Measurements from ENCODE around the gene TMEM171. TPM values are rescaled to one million over a fixed set of nuclear protein-coding genes. Genes with fewer than 3 reads are reported as not detected.

Gene TMEM171
- total RNA-seq, 1 donor from 2014 or later: 0.45 TPM

- Histone ChIP-seq H3K79me2 (ENCODE audit: insufficient read depth, low read length) (no peaks in the 10 kb centered on the region), H2AFZ (ENCODE audit: low read depth, low read length) (no peak overlapping the region), H3K9ac (ENCODE audit: low read length) (no peak overlapping the region), H3K4me2 (ENCODE audit: low read length) (no peak overlapping the region), H3K27me3 (ENCODE audit: insufficient read depth, low read length) (no peaks in the 10 kb centered on the region), H3K4me3 (ENCODE audit: insufficient read depth, low read depth, low read length) (no peak overlapping the region), H4K20me1 (ENCODE audit: insufficient read depth, low read length) (no peaks in the 10 kb centered on the region), H3K36me3 (ENCODE audit: insufficient read depth, low read length) (no peaks in the 10 kb centered on the region), H3K4me1 (ENCODE audit: insufficient read depth, low read length) (no peaks in the 10 kb centered on the region), H3K9me3 (ENCODE audit: insufficient read depth, low read depth, low read length) (no peaks in the 10 kb centered on the region), H3K27ac (ENCODE audit: low read depth, low read length) (no peak overlapping the region)
- Mint-ChIP-seq H3K9me3 (ENCODE audit: unreplicated experiment) (peaks cover 3% of the 10 kb centered on the region), H3K36me3 (ENCODE audit: low read depth, unreplicated experiment) (peaks cover 1% of the 10 kb centered on the region), H3K27me3 (ENCODE audit: low read depth, unreplicated experiment) (no peaks in the 10 kb centered on the region), H3K4me1 (ENCODE audit: low read depth, unreplicated experiment) (no peaks in the 10 kb centered on the region), H3K4me3 (ENCODE audit: unreplicated experiment) (no peak overlapping the region), H3K27ac (ENCODE audit: unreplicated experiment) (no peak overlapping the region)
- no peak for DNase-seq (ENCODE audit: low read depth)
- no peak for FAIRE-seq
- TF ChIP-seq CTCF (IDR thresholded peaks at IDR 0.05; ENCODE audit: insufficient read depth, low read depth, low read length) (no peak), EZH2 (IDR thresholded peaks at IDR 0.05; ENCODE audit: insufficient read depth, low read length) (no peak)
Measured at GRCh38 chr5:73103870-73104299, 16.5 kb upstream of the TMEM171 start.

- Mint-ChIP-seq H3K27me3 (ENCODE audit: low read depth, unreplicated experiment) (no peaks in the 10 kb centered on the region), H3K9me3 (ENCODE audit: unreplicated experiment) (peaks cover 3% of the 10 kb centered on the region), H3K4me1 (ENCODE audit: low read depth, unreplicated experiment) (no peaks in the 10 kb centered on the region), H3K27ac (ENCODE audit: unreplicated experiment) (no peak overlapping the region), H3K4me3 (ENCODE audit: unreplicated experiment) (no peak overlapping the region), H3K36me3 (ENCODE audit: low read depth, unreplicated experiment) (peaks cover 1% of the 10 kb centered on the region)
- FAIRE-seq (no peak), DNase-seq (ENCODE audit: low read depth) (no peak)
- no peak overlapping the region for H2AFZ ChIP-seq (ENCODE audit: low read depth, low read length)
- no peak overlapping the region for H3K4me2 ChIP-seq (ENCODE audit: low read length)
- H3K79me2 ChIP-seq (ENCODE audit: insufficient read depth, low read length): no peaks in the 10 kb centered on the region
- H3K27me3 ChIP-seq (ENCODE audit: insufficient read depth, low read length): no peaks in the 10 kb centered on the region
- H4K20me1 ChIP-seq (ENCODE audit: insufficient read depth, low read length): no peaks in the 10 kb centered on the region
- no peaks in the 10 kb centered on the region for H3K4me1 ChIP-seq (ENCODE audit: insufficient read depth, low read length)
- H3K9me3 ChIP-seq (ENCODE audit: insufficient read depth, low read depth, low read length): no peaks in the 10 kb centered on the region
- no peak overlapping the region for H3K9ac ChIP-seq (ENCODE audit: low read length)
- no peak overlapping the region for H3K27ac ChIP-seq (ENCODE audit: low read depth, low read length)
- TF ChIP-seq CTCF (IDR thresholded peaks at IDR 0.05; ENCODE audit: insufficient read depth, low read depth, low read length) (no peak), EZH2 (IDR thresholded peaks at IDR 0.05; ENCODE audit: insufficient read depth, low read length) (no peak)
- H3K36me3 ChIP-seq (ENCODE audit: insufficient read depth, low read length): no peaks in the 10 kb centered on the region
- no peak overlapping the region for H3K4me3 ChIP-seq (ENCODE audit: insufficient read depth, low read depth, low read length)
Measured at GRCh38 chr5:73104326-73104725, 16.0 kb upstream of the TMEM171 start.

GRCh38 chr5:73106335-73106734 lies 14.0 kb upstream of the TMEM171 start:
- no peaks in the 10 kb centered on the region for H3K27me3 ChIP-seq (ENCODE audit: insufficient read depth, low read length)
- H3K27ac ChIP-seq (ENCODE audit: low read depth, low read length): no peak overlapping the region
- peaks cover 3% of the 10 kb centered on the region for H3K9me3 Mint-ChIP-seq (ENCODE audit: unreplicated experiment)
- H3K79me2 ChIP-seq (ENCODE audit: insufficient read depth, low read length): no peaks in the 10 kb centered on the region
- no peaks in the 10 kb centered on the region for H3K4me1 ChIP-seq (ENCODE audit: insufficient read depth, low read length)
- H3K36me3 Mint-ChIP-seq (ENCODE audit: low read depth, unreplicated experiment): peaks cover 1% of the 10 kb centered on the region
- H2AFZ ChIP-seq (ENCODE audit: low read depth, low read length): no peak overlapping the region
- DNase-seq (ENCODE audit: low read depth) (no peak), FAIRE-seq (no peak)
- no peaks in the 10 kb centered on the region for H4K20me1 ChIP-seq (ENCODE audit: insufficient read depth, low read length)
- H3K36me3 ChIP-seq (ENCODE audit: insufficient read depth, low read length): no peaks in the 10 kb centered on the region
- H3K27me3 Mint-ChIP-seq (ENCODE audit: low read depth, unreplicated experiment): no peaks in the 10 kb centered on the region
- H3K4me3 ChIP-seq (ENCODE audit: insufficient read depth, low read depth, low read length): no peak overlapping the region
- no peak overlapping the region for H3K4me3 Mint-ChIP-seq (ENCODE audit: unreplicated experiment)
- no peak overlapping the region for H3K9ac ChIP-seq (ENCODE audit: low read length)
- H3K9me3 ChIP-seq (ENCODE audit: insufficient read depth, low read depth, low read length): no peaks in the 10 kb centered on the region
- no peak overlapping the region for H3K27ac Mint-ChIP-seq (ENCODE audit: unreplicated experiment)
- no peaks in the 10 kb centered on the region for H3K4me1 Mint-ChIP-seq (ENCODE audit: low read depth, unreplicated experiment)
- no peak overlapping the region for H3K4me2 ChIP-seq (ENCODE audit: low read length)
- TF ChIP-seq EZH2 (IDR thresholded peaks at IDR 0.05; ENCODE audit: insufficient read depth, low read length): no peak
- no peak for TF ChIP-seq CTCF (IDR thresholded peaks at IDR 0.05; ENCODE audit: insufficient read depth, low read depth, low read length)
